B cell (primary cell): ENCODE results near the gene CASKIN1. TPM values are rescaled to one million over a fixed set of nuclear protein-coding genes. Genes with fewer than 3 reads are reported as not detected.

ENCODE experiments used
- ATAC-seq: fragments of 200-7000 bp; cut with Tn5 transposase; one replicate; pipeline ENCODE4 v1.10.0; 2021; ENCODE audit warnings: low read depth, mild to moderate bottlenecking, moderate number of reproducible peaks, moderate library complexity
- CTCF ChIA-PET: fragments of 350-600 bp; sonication (Branson Sonifier 250); formaldehyde crosslinking; loops from one replicate; lab custom pipeline; 2021; ENCODE audit warnings: antibody characterized with exemption, inconsistent platforms; lab: Charles Lee
- POLR2A ChIA-PET: fragments of 350-600 bp; sonication (Branson Sonifier 250); formaldehyde crosslinking; loops from one replicate; lab custom pipeline; 2021; ENCODE audit warnings: antibody characterized with exemption; lab: Charles Lee
- DNase-seq: peaks from one replicate; pipeline ENCODE4 v3.0.0; 2013
- H2AFZ ChIP-seq: 2 replicates; pipeline ENCODE4 v1.6.1; 2012; ENCODE audit warnings: mild to moderate bottlenecking, low read depth, low read length; ENCODE audit not compliant: insufficient read depth, poor library complexity, severe bottlenecking
- H3K27ac ChIP-seq, 2 donors: 1 replicate in 1 of 2; 2 replicates in 1 of 2; pipeline ENCODE4 v1.5.1; 2012 to 2013; ENCODE audit warnings: low read length in 2 of 2, mild to moderate bottlenecking in 2 of 2, moderate library complexity in 1 of 2
- H3K27me3 ChIP-seq, 4 experiments: fragments of 200-600 bp in 1 of 4; sonication (generic) in 1 of 4; replicated peaks in 1 of 4; 1 replicate in 2 of 4; 2 replicates in 2 of 4; pipeline versions ENCODE4 v1.6.1 to v1.7.0; 2013 to 2016; ENCODE audit warnings: low read length in 3 of 4, mild to moderate bottlenecking in 2 of 4, mixed read lengths in 1 of 4, moderate library complexity in 1 of 4; ENCODE audit not compliant: insufficient read depth in 4 of 4, control insufficient read depth in 3 of 4; ENCODE audit errors: control extremely low read depth in 1 of 4
- H3K36me3 ChIP-seq, 2 experiments: replicated peaks in 1 of 2; 1 replicate in 1 of 2; 2 replicates in 1 of 2; pipeline versions ENCODE4 v1.6.1 to v1.7.1; 2013; ENCODE audit warnings: low read length in 1 of 2; ENCODE audit not compliant: insufficient read depth in 2 of 2, control insufficient read depth in 1 of 2; ENCODE audit errors: control extremely low read depth in 1 of 2, extremely low read depth in 1 of 2
- H3K4me1 ChIP-seq, 2 donors: fragments of 200-600 bp in 1 of 2; sonication (generic) in 1 of 2; 1 replicate in 1 of 2; 2 replicates in 1 of 2; pipeline versions ENCODE4 v1.5.1 to v1.6.1; 2013 to 2017; ENCODE audit warnings: low read length in 2 of 2; ENCODE audit not compliant: control insufficient read depth in 2 of 2, insufficient read depth in 2 of 2
- H3K4me2 ChIP-seq: replicated peaks from 2 replicates; pipeline ENCODE3; 2012; ENCODE audit warnings: mild to moderate bottlenecking, low read depth, low read length; ENCODE audit not compliant: poor library complexity, severe bottlenecking
- H3K4me3 ChIP-seq, 5 experiments: fragments of 200-600 bp in 1 of 5; sonication (generic) in 1 of 5; 1 replicate in 3 of 5; 2 replicates in 2 of 5; pipeline versions ENCODE4 v1.5.1 to v1.7.0; 2011 to 2016; ENCODE audit warnings: low read length in 4 of 5, mild to moderate bottlenecking in 4 of 5, low read depth in 2 of 5, control low read depth in 1 of 5, moderate library complexity in 1 of 5; ENCODE audit not compliant: insufficient read depth in 1 of 5; ENCODE audit errors: control extremely low read depth in 1 of 5, extremely low read depth in 1 of 5
- H3K79me2 ChIP-seq: fragments of 200-600 bp; sonication (generic); one replicate; pipeline ENCODE4 v1.6.0; 2016; ENCODE audit warnings: low read length; ENCODE audit not compliant: control insufficient read depth, insufficient read depth
- H3K9ac ChIP-seq: fragments of 200-600 bp; sonication (generic); 2 replicates; pipeline ENCODE4 v1.6.1; 2017; ENCODE audit warnings: mild to moderate bottlenecking, low read length, moderate library complexity
- H3K9me3 ChIP-seq, 3 donors: one replicate each; pipeline versions ENCODE4 v1.6.1 to v1.7.1; 2013; ENCODE audit warnings: low read length in 2 of 3; ENCODE audit not compliant: control insufficient read depth in 2 of 3, insufficient read depth in 1 of 3; ENCODE audit errors: control extremely low read depth in 1 of 3
- H4K20me1 ChIP-seq: 2 replicates; pipeline ENCODE4 v1.6.0; 2012; ENCODE audit warnings: mild to moderate bottlenecking, low read length; ENCODE audit not compliant: insufficient read depth, control insufficient read depth, poor library complexity, severe bottlenecking
- H3K27ac Mint-ChIP-seq: one replicate; pipeline ENCODE4 v1.8.0; 2021; ENCODE audit warnings: mixed read lengths
- H3K27me3 Mint-ChIP-seq: one replicate; pipeline ENCODE4 v1.8.0; 2021; ENCODE audit warnings: mixed read lengths
- H3K4me1 Mint-ChIP-seq: one replicate; pipeline ENCODE4 v1.8.0; 2021; ENCODE audit warnings: mixed read lengths
- H3K4me3 Mint-ChIP-seq: one replicate; pipeline ENCODE4 v1.8.0; 2021; ENCODE audit warnings: mixed read lengths
- H3K9me3 Mint-ChIP-seq: one replicate; pipeline ENCODE4 v1.8.0; 2022; ENCODE audit warnings: mixed read lengths; ENCODE audit not compliant: insufficient read depth
- EZH2 ChIP-seq: IDR thresholded peaks from 2 replicates; pipeline ENCODE4 v1.6.1; 2012; ENCODE audit warnings: borderline replicate concordance, low read depth, mild to moderate bottlenecking, moderate library complexity, low read length; ENCODE audit not compliant: insufficient read depth, poor library complexity, severe bottlenecking
- WGBS: methylation state at CpG from one replicate; pipeline ENCODE4 v1.1.5; 2013; ENCODE audit warnings: missing lambda C conversion rate; ENCODE audit not compliant: insufficient coverage; 5-methylcytosine and 5-hydroxymethylcytosine counted together
- intact Hi-C: fragments of 100-400 bp; cut with micrococcal nuclease; formaldehyde crosslinking; loops from one replicate; pipeline ENCODE4 v1.10.0; 2022
- polyA plus RNA-seq: library from polyadenylated mRNA; depleted of rRNA; stranded (reverse); fragments of >200 nt; gene quantifications from 2 replicates; pipeline ENCODE4 v1.2.3, GENCODE V29; 2012
- total RNA-seq, 2 donors: library from RNA; stranded (reverse); fragments of 120-200 nt in 1 of 2; gene quantifications; 1 replicate in 1 of 2; 2 replicates in 1 of 2; pipeline versions ENCODE4 v1.2.3 to v1.2.4, GENCODE V29; 2013 to 2022
- TF ChIP-seq, protein P1 (sequence below): fragments of 200-600 bp; IDR thresholded peaks from one replicate; pipeline ENCODE4 v1.8.0; 2022; ENCODE audit warnings: antibody characterized with exemption, mild to moderate bottlenecking

CASKIN1 gene
- total and polyA plus RNA-seq, 2 donors (not counting 1 experiment from before 2014, with no cell fraction given): 0.01 TPM; not detected in 1

DNA sequence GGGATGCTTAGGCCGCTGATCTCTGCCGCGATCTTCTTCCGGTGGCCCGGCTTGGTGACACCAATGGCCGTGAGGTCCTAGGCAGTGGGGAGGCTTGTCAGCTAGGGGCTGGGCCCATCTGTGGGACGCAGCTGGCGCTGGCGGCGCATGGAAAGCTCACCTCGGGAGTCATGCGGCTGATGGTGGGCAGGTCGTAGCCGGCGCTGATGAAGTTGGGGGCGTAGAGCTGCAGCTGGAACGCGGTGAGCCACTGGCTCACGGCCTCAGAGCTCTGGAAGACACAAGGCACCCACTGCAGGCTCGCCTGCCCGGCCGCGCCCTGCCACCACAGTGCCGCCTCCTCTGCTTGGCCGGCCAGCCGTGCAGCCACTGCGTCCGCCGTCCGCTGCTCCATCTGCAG lies 12.7 kb downstream of the CASKIN1 start:
- Histone ChIP-seq H3K9ac (no peak overlapping the region), H3K4me3 (no peak overlapping the region), H3K4me1 (no peaks in the 10 kb centered on the region), H2AFZ (no peak overlapping the region), H3K9me3 (no peaks in the 10 kb centered on the region), H3K27me3 (no peaks in the 10 kb centered on the region), H4K20me1 (no peaks in the 10 kb centered on the region), H3K79me2 (no peaks in the 10 kb centered on the region), H3K4me2 (peak overlapping the region; percentile 28), H3K36me3 (no peaks in the 10 kb centered on the region), H3K27ac (no peak overlapping the region)
- ATAC-seq (peak; percentile 14), DNase-seq (no peak)
- Mint-ChIP-seq H3K4me3 (peak overlapping the region; percentile 34), H3K27ac (no peak overlapping the region), H3K9me3 (no peaks in the 10 kb centered on the region), H3K4me1 (peaks cover 7% of the 10 kb centered on the region), H3K27me3 (no peaks in the 10 kb centered on the region)
- TF ChIP-seq, protein P1, sequence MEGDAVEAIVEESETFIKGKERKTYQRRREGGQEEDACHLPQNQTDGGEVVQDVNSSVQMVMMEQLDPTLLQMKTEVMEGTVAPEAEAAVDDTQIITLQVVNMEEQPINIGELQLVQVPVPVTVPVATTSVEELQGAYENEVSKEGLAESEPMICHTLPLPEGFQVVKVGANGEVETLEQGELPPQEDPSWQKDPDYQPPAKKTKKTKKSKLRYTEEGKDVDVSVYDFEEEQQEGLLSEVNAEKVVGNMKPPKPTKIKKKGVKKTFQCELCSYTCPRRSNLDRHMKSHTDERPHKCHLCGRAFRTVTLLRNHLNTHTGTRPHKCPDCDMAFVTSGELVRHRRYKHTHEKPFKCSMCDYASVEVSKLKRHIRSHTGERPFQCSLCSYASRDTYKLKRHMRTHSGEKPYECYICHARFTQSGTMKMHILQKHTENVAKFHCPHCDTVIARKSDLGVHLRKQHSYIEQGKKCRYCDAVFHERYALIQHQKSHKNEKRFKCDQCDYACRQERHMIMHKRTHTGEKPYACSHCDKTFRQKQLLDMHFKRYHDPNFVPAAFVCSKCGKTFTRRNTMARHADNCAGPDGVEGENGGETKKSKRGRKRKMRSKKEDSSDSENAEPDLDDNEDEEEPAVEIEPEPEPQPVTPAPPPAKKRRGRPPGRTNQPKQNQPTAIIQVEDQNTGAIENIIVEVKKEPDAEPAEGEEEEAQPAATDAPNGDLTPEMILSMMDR: no peak
- TF ChIP-seq EZH2: no peak
- ChIA-PET CTCF (no interaction called here), POLR2A (no interaction called here)
- intact Hi-C loops: no loop called here
- 71% methylated on average over 29 of the region's 30 CpGs for WGBS

DNA sequence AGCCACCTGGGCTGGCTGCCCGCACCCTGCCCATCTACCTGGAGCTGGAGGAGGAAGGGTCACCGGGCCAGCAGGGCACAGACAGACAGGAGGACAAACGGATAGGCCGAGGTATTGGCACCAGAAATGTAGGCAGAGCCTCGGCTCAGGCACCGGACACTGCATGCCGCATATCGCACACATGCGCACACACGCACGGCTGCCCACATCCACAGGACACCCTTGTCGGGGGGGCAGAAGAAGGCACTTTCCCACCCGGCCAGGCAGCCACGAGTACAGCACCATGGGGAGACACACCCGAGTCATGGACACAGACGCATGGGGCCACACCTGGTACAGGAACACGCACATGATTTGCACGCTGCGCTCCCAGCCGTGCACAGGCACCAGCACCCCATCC lies 14.5 kb downstream of the CASKIN1 start:
- intact Hi-C loops: no loop called here
- H3K9ac ChIP-seq: no peak overlapping the region
- Mint-ChIP-seq H3K4me1 (peaks cover 7% of the 10 kb centered on the region), H3K4me3 (no peak overlapping the region), H3K27me3 (no peaks in the 10 kb centered on the region), H3K27ac (no peak overlapping the region), H3K9me3 (no peaks in the 10 kb centered on the region)
- ATAC-seq (no peak), DNase-seq (no peak)
- no peaks in the 10 kb centered on the region for H3K79me2 ChIP-seq
- POLR2A ChIA-PET: no interaction called here
- no peak overlapping the region for H3K4me3 ChIP-seq
- no peaks in the 10 kb centered on the region for H3K27me3 ChIP-seq
- no peak overlapping the region for H3K4me2 ChIP-seq
- no peaks in the 10 kb centered on the region for H4K20me1 ChIP-seq
- CTCF ChIA-PET: no interaction called here
- peaks cover 0 to 1% of the 10 kb centered on the region in 2 experiments for H3K36me3 ChIP-seq
- no peak overlapping the region for H3K27ac ChIP-seq
- WGBS: 95% methylated on average over 20 of the region's 20 CpGs
- H3K9me3 ChIP-seq: no peaks in the 10 kb centered on the region
- TF ChIP-seq, protein P1: no peak
- no peak for TF ChIP-seq EZH2
- H2AFZ ChIP-seq: no peak overlapping the region
- no peaks in the 10 kb centered on the region for H3K4me1 ChIP-seq
